Stimulated activated CD8-positive, alpha-beta memory T cell treated with anti-CD3 and anti-CD28 coated beads, Interleukin-15, amount 100 ng/mL, for 1 hour (primary cell): ENCODE data around the gene SEMA6C.
"Not testable (repeated sequence)": the region's sequence is repeated elsewhere in the genome, so short reads cannot be mapped to it uniquely, and the experiment has no call there.

Experiments used
- DNase-seq: peaks from one replicate; pipeline ENCODE4 v3.0.0-alpha.2; 2020; ENCODE audit warnings: low read depth

SEMA6C gene, protein sequence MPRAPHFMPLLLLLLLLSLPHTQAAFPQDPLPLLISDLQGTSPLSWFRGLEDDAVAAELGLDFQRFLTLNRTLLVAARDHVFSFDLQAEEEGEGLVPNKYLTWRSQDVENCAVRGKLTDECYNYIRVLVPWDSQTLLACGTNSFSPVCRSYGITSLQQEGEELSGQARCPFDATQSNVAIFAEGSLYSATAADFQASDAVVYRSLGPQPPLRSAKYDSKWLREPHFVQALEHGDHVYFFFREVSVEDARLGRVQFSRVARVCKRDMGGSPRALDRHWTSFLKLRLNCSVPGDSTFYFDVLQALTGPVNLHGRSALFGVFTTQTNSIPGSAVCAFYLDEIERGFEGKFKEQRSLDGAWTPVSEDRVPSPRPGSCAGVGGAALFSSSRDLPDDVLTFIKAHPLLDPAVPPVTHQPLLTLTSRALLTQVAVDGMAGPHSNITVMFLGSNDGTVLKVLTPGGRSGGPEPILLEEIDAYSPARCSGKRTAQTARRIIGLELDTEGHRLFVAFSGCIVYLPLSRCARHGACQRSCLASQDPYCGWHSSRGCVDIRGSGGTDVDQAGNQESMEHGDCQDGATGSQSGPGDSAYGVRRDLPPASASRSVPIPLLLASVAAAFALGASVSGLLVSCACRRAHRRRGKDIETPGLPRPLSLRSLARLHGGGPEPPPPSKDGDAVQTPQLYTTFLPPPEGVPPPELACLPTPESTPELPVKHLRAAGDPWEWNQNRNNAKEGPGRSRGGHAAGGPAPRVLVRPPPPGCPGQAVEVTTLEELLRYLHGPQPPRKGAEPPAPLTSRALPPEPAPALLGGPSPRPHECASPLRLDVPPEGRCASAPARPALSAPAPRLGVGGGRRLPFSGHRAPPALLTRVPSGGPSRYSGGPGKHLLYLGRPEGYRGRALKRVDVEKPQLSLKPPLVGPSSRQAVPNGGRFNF

GRCh38 chr1:151146412-151147131 is at the start of gene SEMA6C:
SEMA6C (minus strand) TSS chr1:151146631; CDS start chr1:151142621, 4,010 bp downstream.
- peak; percentile 72 for DNase-seq

DNA sequence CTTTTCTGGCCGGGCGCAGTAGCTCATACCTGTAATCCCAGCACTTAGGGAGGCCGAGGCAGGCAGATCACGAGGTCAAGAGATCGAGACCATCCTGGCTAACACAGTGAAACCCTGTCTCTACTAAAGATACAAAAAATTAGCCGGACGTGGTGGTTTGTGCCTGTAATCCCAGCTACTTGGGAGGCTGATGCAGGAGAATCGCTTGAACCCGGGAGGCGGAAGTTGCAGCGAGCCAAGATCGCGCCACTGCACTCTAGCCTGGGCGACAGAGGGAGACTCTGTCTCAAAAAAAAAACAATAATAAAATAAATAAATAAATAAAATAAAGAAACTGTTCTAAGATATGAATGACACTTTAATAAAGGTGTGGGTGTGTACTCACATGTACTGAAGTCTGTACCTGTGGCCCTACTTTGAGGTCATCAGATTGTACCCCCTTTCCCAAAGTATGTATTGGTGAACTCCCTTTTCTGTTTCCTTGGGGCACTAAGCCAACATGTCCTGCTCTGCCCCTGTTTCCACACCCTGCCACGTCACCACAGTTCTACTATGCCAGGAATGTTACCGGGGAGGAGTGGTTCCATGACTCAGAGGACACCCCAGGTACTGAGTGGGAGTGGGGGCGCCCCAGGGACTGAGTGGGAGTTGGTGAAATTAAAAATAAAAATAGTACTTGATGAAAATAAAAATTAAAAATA is 48.6 kb upstream of the SEMA6C start:
- not testable (repeated sequence) for DNase-seq

GRCh38 chr1:151193856-151194255 is 47.4 kb upstream of the SEMA6C start:
- no peak for DNase-seq

- no peak for DNase-seq
Measured at GRCh38 chr1:151193304-151193703, 46.9 kb upstream of the SEMA6C start.

DNA sequence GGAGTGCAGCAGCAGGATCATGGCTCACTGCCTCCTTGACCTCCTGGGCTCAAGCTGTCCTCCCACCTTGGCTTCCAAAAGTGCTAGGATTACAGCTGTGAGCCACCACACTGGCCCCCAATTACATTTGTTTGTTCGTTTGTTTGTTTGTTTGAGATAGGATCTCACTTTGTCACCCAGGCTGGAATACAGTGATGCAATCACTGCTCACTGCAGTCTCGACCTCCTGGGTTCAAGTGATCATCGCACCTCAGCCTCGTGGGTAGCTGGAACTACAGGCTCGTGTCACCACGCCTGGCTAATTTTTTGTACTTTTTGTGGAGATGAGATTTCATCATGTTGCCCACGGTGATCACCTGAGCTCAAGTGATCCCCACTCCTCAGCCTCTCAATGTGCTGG is 45.6 kb upstream of the SEMA6C start:
- DNase-seq, result no peak

- peak; percentile 64 for DNase-seq
Measured at GRCh38 chr1:151189637-151190445, 43.4 kb upstream of the SEMA6C start, which contains the start of gene VPS72. VPS72 (minus strand) TSS chr1:151190197; CDS start chr1:151190121, 76 bp downstream.

DNA sequence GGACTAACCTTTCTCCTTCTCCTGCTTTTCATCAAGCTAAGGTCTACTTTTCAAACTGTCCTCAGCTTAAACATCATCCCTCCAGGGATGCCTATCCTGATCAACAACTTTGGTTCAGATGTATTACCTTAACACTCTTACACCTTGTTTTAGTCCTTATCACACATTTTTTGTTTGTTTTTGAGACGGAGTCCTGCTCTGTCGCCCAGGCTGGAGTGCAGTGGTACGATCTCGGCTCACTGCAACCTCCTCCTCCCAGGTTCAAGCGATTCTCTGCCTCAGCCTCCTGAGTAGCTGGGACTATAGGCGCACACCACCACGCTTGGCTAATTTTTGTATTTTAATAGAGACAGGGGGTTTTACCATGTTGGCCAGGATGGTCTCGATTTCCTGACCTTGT is 42.2 kb upstream of the SEMA6C start:
- DNase-seq, result not testable (repeated sequence)

- DNase-seq, result no peak
Measured at GRCh38 chr1:151187205-151187604, 40.8 kb upstream of the SEMA6C start.

DNA sequence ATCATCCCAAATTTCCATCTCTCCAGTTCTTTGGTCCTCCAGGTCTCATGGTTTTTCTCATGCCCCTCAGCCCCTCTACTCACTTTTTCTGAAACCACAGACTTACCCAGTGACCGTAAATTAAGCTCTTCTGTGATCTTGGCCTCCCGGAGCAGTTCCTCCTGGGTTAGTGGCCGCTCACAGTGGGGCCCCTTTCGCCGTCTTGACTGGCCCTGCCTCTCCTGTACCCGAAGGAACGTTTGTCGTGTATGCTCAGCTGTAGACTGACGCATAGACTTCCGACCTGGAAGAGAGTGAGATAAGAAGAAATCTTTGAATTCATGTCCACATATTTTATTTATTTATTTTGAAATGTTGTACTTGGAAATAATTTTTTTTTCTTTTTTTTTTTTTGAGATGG is 37.8 kb upstream of the SEMA6C start:
- no peak for DNase-seq

- DNase-seq, result no peak
Measured at GRCh38 chr1:151176514-151177045, 30.1 kb upstream of the SEMA6C start.

DNA sequence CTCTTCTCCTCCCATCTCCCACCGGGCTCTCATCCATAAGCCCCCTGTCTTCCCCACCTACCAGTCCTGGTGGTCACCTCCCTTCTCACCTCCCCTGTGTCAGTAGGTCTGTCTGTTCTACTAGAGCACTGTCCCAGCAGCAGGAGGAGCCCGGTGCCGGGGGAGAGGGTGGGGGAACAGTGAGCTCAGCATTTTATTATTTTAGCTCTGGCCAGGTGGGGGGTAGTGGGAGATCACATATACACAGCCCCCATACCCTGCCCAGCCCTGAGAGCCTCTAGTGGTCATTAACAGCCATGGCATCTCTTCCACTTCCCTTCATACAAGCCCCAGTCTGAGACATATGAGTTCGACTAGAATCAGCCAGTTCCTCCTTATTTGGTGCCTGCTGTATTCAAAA is 29.4 kb upstream of the SEMA6C start, which contains the start of gene TMOD4:
TSS of gene TMOD4 (minus strand) at position 119 of the 400 bp plus-strand sequence. CDS start 1,106 bp downstream, outside the sequence.
- no peak for DNase-seq

- no peak for DNase-seq
Measured at GRCh38 chr1:151175041-151175741, 28.8 kb upstream of the SEMA6C start.

GRCh38 chr1:151171190-151171589 is 24.8 kb upstream of the SEMA6C start:
- no peak for DNase-seq

GRCh38 chr1:151167116-151167515 is 20.7 kb upstream of the SEMA6C start:
- DNase-seq, result no peak

DNA sequence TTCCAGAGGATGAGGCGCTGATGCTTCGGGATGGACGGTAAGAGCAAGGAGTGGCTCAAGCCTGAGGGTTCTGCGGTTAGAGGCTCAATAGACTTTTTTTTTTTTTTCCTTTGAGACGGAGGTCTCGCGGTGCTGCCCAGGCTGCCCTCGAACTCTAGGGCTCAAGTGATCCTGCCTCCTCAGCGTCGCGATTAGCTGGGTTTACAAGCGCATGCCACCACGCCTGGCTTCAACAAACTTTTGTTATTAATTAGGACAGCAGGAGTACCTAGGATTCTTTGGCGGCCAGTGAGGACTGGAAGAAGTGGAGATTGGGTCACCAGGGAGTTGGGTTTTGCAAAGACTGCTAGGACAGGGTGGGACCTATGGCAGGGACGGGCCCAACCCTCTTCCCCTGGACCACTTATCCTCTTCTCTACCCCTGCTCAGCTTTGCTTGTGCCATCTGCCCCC is 20.1 kb upstream of the SEMA6C start:
- DNase-seq, result no peak

DNA sequence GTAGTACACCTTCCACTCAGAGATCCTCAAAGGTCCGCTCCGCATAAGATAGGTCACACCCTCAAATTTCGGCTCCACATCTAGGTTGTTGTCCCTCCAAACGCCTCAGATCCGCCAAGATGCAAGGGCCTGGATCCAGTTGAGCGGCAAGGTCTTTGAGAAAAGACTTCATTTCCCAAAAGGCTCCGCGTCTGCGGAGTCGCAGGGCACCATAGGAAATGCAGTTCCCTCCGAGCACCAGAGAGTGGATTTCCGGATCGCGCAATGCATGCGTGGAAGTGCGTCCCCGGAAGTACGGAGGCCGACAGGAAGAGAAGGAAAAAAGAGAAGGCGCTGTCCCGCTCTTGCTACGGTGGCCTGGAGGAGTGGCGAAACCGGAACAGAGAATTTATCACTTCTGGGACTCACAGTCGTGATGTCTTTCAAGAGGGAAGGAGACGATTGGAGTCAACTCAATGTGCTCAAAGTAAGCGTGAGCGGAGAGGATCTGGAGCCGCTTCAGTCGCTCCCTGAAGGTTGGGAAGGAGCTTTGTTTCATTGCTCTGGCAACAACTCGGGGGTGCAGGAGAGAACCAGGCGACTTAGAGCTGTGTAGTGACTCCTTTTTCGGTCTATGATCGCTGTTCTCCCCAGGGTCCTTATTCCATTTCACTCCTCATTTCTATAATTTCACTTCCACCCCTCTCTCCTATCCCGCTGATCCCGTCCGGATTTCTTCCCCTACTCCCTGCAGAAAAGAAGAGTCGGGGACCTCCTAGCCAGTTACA is 19.5 kb upstream of the SEMA6C start, which contains the start of the genes LYSMD1 and SCNM1:
TSS of gene LYSMD1 (minus strand) at position 165 of the 767 bp plus-strand sequence. CDS start 644 bp downstream, outside the sequence.
TSS of gene SCNM1 (plus strand) at position 407 of the 767 bp plus-strand sequence. CDS start at position 416, 9 bp downstream.
- DNase-seq, result peak; percentile 88

GRCh38 chr1:151165281-151165737 is 18.9 kb upstream of the SEMA6C start:
- DNase-seq, result no peak

DNA sequence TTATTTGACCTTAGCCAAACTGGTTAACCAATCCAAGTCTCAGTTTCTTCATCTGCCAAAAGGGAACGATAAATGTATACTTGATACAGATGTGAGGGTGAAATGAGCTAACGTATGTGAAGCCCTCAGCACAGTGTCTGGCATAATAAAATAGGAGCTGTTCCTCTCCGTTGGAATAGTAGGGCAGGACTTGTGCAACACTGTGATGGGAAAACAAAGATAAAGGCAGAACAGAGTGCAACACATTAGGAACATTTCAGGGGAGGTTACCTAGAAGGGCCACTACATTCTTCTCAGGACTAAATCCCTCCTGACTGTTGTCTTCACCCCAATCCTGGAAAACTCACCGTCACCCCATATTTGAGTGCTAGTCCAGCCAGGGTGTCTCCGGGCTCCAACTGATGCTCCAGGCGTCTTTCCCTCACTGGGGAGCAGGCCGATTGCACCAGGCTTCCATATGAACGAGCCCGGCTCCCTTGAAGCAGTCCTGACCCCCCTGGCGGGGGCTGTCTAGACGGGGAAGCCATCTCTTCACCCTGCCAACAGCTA is 18.4 kb upstream of the SEMA6C start:
- no peak for DNase-seq
